ENCODE measurements around the gene FSTL5.

Gene FSTL5

GRCh38 chr4:161894014-161894413 lies 269.8 kb downstream of the FSTL5 start:
- H3K27ac Mint-ChIP-seq = no peak overlapping the region
- H3K36me3 Mint-ChIP-seq (ENCODE audit: low read depth) = no peaks in the 10 kb centered on the region
- H3K27me3 Mint-ChIP-seq = no peaks in the 10 kb centered on the region
- no peak overlapping the region for H3K4me3 Mint-ChIP-seq
- intact Hi-C loops (cut with micrococcal nuclease) = no loop called here
- no peaks in the 10 kb centered on the region for H3K9me3 Mint-ChIP-seq
- no peaks in the 10 kb centered on the region for H3K4me1 Mint-ChIP-seq (ENCODE audit: low read depth)

- H3K9me3 Mint-ChIP-seq = no peaks in the 10 kb centered on the region
- H3K27ac Mint-ChIP-seq = no peak overlapping the region
- no peak overlapping the region for H3K4me3 Mint-ChIP-seq
- H3K27me3 Mint-ChIP-seq = no peaks in the 10 kb centered on the region
- H3K36me3 Mint-ChIP-seq (ENCODE audit: low read depth) = no peaks in the 10 kb centered on the region
- intact Hi-C loops (cut with micrococcal nuclease) = no loop called here
- H3K4me1 Mint-ChIP-seq (ENCODE audit: low read depth) = no peaks in the 10 kb centered on the region
Observed at GRCh38 chr4:161893566-161893965, 270.2 kb downstream of the FSTL5 start.

- no peaks in the 10 kb centered on the region for H3K9me3 Mint-ChIP-seq
- no peaks in the 10 kb centered on the region for H3K4me1 Mint-ChIP-seq (ENCODE audit: low read depth)
- no peaks in the 10 kb centered on the region for H3K27me3 Mint-ChIP-seq
- no peak overlapping the region for H3K27ac Mint-ChIP-seq
- H3K4me3 Mint-ChIP-seq = no peak overlapping the region
- no peaks in the 10 kb centered on the region for H3K36me3 Mint-ChIP-seq (ENCODE audit: low read depth)
- intact Hi-C loops (cut with micrococcal nuclease) = no loop called here
Observed at GRCh38 chr4:161892951-161893350, 270.8 kb downstream of the FSTL5 start.

- intact Hi-C loops (cut with micrococcal nuclease) = no loop called here
- H3K9me3 Mint-ChIP-seq = no peaks in the 10 kb centered on the region
- H3K4me3 Mint-ChIP-seq = no peak overlapping the region
- no peaks in the 10 kb centered on the region for H3K36me3 Mint-ChIP-seq (ENCODE audit: low read depth)
- H3K4me1 Mint-ChIP-seq (ENCODE audit: low read depth) = no peaks in the 10 kb centered on the region
- no peaks in the 10 kb centered on the region for H3K27me3 Mint-ChIP-seq
- no peak overlapping the region for H3K27ac Mint-ChIP-seq
Observed at GRCh38 chr4:161883157-161883556, 280.6 kb downstream of the FSTL5 start.

- Mint-ChIP-seq H3K4me1 (ENCODE audit: low read depth) (no peaks in the 10 kb centered on the region), H3K9me3 (no peaks in the 10 kb centered on the region), H3K36me3 (ENCODE audit: low read depth) (no peaks in the 10 kb centered on the region), H3K4me3 (no peak overlapping the region), H3K27me3 (no peaks in the 10 kb centered on the region), H3K27ac (no peak overlapping the region)
- intact Hi-C loops (cut with micrococcal nuclease) = no loop called here
Observed at GRCh38 chr4:161881370-161881769, 282.4 kb downstream of the FSTL5 start.

- H3K36me3 Mint-ChIP-seq (ENCODE audit: low read depth) = no peaks in the 10 kb centered on the region
- H3K4me3 Mint-ChIP-seq = no peak overlapping the region
- no peak overlapping the region for H3K27ac Mint-ChIP-seq
- H3K27me3 Mint-ChIP-seq = no peaks in the 10 kb centered on the region
- intact Hi-C loops (cut with micrococcal nuclease) = no loop called here
- no peaks in the 10 kb centered on the region for H3K9me3 Mint-ChIP-seq
- H3K4me1 Mint-ChIP-seq (ENCODE audit: low read depth) = no peaks in the 10 kb centered on the region
Observed at GRCh38 chr4:161869511-161869910, 294.3 kb downstream of the FSTL5 start.

GRCh38 chr4:161856711-161857326 lies 307.0 kb downstream of the FSTL5 start:
- H3K27ac Mint-ChIP-seq = no peak overlapping the region
- no peaks in the 10 kb centered on the region for H3K36me3 Mint-ChIP-seq (ENCODE audit: low read depth)
- H3K27me3 Mint-ChIP-seq = no peaks in the 10 kb centered on the region
- no peaks in the 10 kb centered on the region for H3K4me1 Mint-ChIP-seq (ENCODE audit: low read depth)
- H3K4me3 Mint-ChIP-seq = no peak overlapping the region
- H3K9me3 Mint-ChIP-seq = no peaks in the 10 kb centered on the region
- intact Hi-C loops (cut with micrococcal nuclease) = no loop called here

- intact Hi-C loops (cut with micrococcal nuclease) = no loop called here
- Mint-ChIP-seq H3K36me3 (ENCODE audit: low read depth) (no peaks in the 10 kb centered on the region), H3K27me3 (no peaks in the 10 kb centered on the region), H3K4me3 (no peak overlapping the region), H3K4me1 (ENCODE audit: low read depth) (no peaks in the 10 kb centered on the region), H3K9me3 (peaks cover 9% of the 10 kb centered on the region), H3K27ac (no peak overlapping the region)
Observed at GRCh38 chr4:161850631-161851030, 313.2 kb downstream of the FSTL5 start.

- intact Hi-C loops (cut with micrococcal nuclease) = no loop called here
- no peaks in the 10 kb centered on the region for H3K27me3 Mint-ChIP-seq
- H3K27ac Mint-ChIP-seq = no peak overlapping the region
- H3K4me1 Mint-ChIP-seq (ENCODE audit: low read depth) = no peaks in the 10 kb centered on the region
- H3K9me3 Mint-ChIP-seq = peaks cover 2% of the 10 kb centered on the region
- H3K4me3 Mint-ChIP-seq = no peak overlapping the region
- no peaks in the 10 kb centered on the region for H3K36me3 Mint-ChIP-seq (ENCODE audit: low read depth)
Observed at GRCh38 chr4:161841759-161842158, 322.0 kb downstream of the FSTL5 start.

GRCh38 chr4:161829591-161829990 lies 334.2 kb downstream of the FSTL5 start:
- H3K27ac Mint-ChIP-seq = no peak overlapping the region
- no peaks in the 10 kb centered on the region for H3K4me1 Mint-ChIP-seq (ENCODE audit: low read depth)
- no peaks in the 10 kb centered on the region for H3K27me3 Mint-ChIP-seq
- no peaks in the 10 kb centered on the region for H3K36me3 Mint-ChIP-seq (ENCODE audit: low read depth)
- peaks cover 16% of the 10 kb centered on the region for H3K9me3 Mint-ChIP-seq
- intact Hi-C loops (cut with micrococcal nuclease) = no loop called here
- H3K4me3 Mint-ChIP-seq = no peak overlapping the region

GRCh38 chr4:161828061-161828460 lies 335.7 kb downstream of the FSTL5 start:
- intact Hi-C loops (cut with micrococcal nuclease) = no loop called here
- H3K4me3 Mint-ChIP-seq = no peak overlapping the region
- no peak overlapping the region for H3K27ac Mint-ChIP-seq
- no peaks in the 10 kb centered on the region for H3K4me1 Mint-ChIP-seq (ENCODE audit: low read depth)
- no peaks in the 10 kb centered on the region for H3K36me3 Mint-ChIP-seq (ENCODE audit: low read depth)
- peaks cover 16% of the 10 kb centered on the region for H3K9me3 Mint-ChIP-seq
- H3K27me3 Mint-ChIP-seq = no peaks in the 10 kb centered on the region

GRCh38 chr4:161827013-161827412 lies 336.8 kb downstream of the FSTL5 start:
- Mint-ChIP-seq H3K9me3 (peaks cover 26% of the 10 kb centered on the region), H3K27ac (no peak overlapping the region), H3K4me1 (ENCODE audit: low read depth) (no peaks in the 10 kb centered on the region), H3K27me3 (no peaks in the 10 kb centered on the region), H3K36me3 (ENCODE audit: low read depth) (no peaks in the 10 kb centered on the region), H3K4me3 (no peak overlapping the region)
- intact Hi-C loops (cut with micrococcal nuclease) = no loop called here

- Mint-ChIP-seq H3K4me3 (no peak overlapping the region), H3K27ac (no peak overlapping the region)
Observed at GRCh38 chr4:161823450-161823849, 340.4 kb downstream of the FSTL5 start.

GRCh38 chr4:161822174-161822573 lies 341.6 kb downstream of the FSTL5 start:
- Mint-ChIP-seq H3K27ac (no peak overlapping the region), H3K9me3 (peaks cover 15% of the 10 kb centered on the region), H3K4me1 (ENCODE audit: low read depth) (no peaks in the 10 kb centered on the region), H3K36me3 (ENCODE audit: low read depth) (no peaks in the 10 kb centered on the region), H3K4me3 (no peak overlapping the region), H3K27me3 (no peaks in the 10 kb centered on the region)
- intact Hi-C loops (cut with micrococcal nuclease) = no loop called here

More at GRCh38 chr4:161823450-161823849, 340.4 kb downstream of the FSTL5 start:
- H3K27me3 Mint-ChIP-seq = no peaks in the 10 kb centered on the region
- no peaks in the 10 kb centered on the region for H3K4me1 Mint-ChIP-seq (ENCODE audit: low read depth)
- H3K9me3 Mint-ChIP-seq = peaks cover 26% of the 10 kb centered on the region
- no peaks in the 10 kb centered on the region for H3K36me3 Mint-ChIP-seq (ENCODE audit: low read depth)
- intact Hi-C loops (cut with micrococcal nuclease) = no loop called here

GRCh38 chr4:161817914-161818313 lies 345.9 kb downstream of the FSTL5 start:
- intact Hi-C loops (cut with micrococcal nuclease) = no loop called here
- Mint-ChIP-seq H3K4me3 (no peak overlapping the region), H3K9me3 (peaks cover 9% of the 10 kb centered on the region), H3K27me3 (no peaks in the 10 kb centered on the region), H3K36me3 (ENCODE audit: low read depth) (no peaks in the 10 kb centered on the region), H3K27ac (no peak overlapping the region), H3K4me1 (ENCODE audit: low read depth) (peaks cover 5% of the 10 kb centered on the region)

All from dendritic cell treated with granulocyte-macrophage colony-stimulating factor and Interleukin-4, amounts not matched to agents 40 ng/mL and 50 ng/mL, for 4 days (primary cell).